ENCODE measurements around the gene ELK4. TPM values are rescaled to one million over a fixed set of nuclear protein-coding genes. Genes with fewer than 3 reads are reported as not detected.
A peak's percentile ranks its signal among the peaks of the same experiment; 100 is the strongest.

ELK4 gene
- total and polyA plus RNA-seq, 8 donors = 5.7 to 42.7 (median 23.1) TPM

DNA sequence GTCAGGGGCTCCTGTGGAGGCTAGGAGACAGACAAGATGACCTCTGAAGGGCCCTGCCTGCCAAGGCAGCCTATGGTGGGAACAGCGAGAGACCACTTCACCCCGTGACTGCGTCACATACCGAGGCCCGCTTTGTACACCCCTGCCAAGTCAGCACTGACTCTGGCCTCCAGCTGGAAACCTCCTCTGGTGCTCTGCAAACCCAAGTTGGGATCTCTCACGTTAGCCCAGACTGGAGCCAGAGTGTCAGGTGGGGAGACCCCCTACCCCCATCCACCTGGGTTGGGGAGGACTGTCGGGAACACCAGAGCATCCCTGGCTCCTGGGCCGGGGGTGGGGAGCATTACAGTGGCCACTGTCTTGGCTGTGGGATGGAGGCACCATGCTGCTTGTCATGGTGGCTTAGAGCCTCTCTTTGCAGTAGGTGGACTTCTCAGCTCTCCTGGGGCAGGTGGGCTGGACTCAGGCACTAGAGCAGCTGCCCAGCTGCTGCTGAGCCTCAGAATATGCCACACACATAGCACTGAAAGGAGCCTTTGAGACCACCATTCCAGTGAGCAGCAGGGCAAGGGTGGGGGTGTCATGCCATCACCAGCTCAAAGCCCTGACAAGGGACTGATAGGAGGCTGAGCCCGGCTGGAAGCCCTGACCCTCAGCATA, 50.4 kb downstream of the ELK4 start:
- Histone ChIP-seq H3K36me3 (no peaks in the 10 kb centered on the region), H3K27ac (peak overlapping the region in 2 of 4 donors; percentile 9 to 79), H3K9me3 (no peaks in the 10 kb centered on the region), H3K4me1 (peaks cover 0 to 13% (median 11%) of the 10 kb centered on the region in 3 donors), H3K4me3 (no peak overlapping the region), H3K27me3 (no peaks in the 10 kb centered on the region)
- FAIRE-seq = no peak
- no peak for ATAC-seq
- TF ChIP-seq, protein P1, sequence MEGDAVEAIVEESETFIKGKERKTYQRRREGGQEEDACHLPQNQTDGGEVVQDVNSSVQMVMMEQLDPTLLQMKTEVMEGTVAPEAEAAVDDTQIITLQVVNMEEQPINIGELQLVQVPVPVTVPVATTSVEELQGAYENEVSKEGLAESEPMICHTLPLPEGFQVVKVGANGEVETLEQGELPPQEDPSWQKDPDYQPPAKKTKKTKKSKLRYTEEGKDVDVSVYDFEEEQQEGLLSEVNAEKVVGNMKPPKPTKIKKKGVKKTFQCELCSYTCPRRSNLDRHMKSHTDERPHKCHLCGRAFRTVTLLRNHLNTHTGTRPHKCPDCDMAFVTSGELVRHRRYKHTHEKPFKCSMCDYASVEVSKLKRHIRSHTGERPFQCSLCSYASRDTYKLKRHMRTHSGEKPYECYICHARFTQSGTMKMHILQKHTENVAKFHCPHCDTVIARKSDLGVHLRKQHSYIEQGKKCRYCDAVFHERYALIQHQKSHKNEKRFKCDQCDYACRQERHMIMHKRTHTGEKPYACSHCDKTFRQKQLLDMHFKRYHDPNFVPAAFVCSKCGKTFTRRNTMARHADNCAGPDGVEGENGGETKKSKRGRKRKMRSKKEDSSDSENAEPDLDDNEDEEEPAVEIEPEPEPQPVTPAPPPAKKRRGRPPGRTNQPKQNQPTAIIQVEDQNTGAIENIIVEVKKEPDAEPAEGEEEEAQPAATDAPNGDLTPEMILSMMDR (IDR thresholded peaks at IDR 0.05) = no peak
- 86 to 97% methylated on average over 9 of the region's 9 CpGs for WGBS, 2 donors
- peak in 1 of 6 donors; percentile 12 for DNase-seq
- intact Hi-C loops (cut with DNase I) = loop anchor here in 1 of 3 donors (10.0 kb wide), 1 partner anchor 47 kb away; no protein-coding TSS in a partner anchor

DNA sequence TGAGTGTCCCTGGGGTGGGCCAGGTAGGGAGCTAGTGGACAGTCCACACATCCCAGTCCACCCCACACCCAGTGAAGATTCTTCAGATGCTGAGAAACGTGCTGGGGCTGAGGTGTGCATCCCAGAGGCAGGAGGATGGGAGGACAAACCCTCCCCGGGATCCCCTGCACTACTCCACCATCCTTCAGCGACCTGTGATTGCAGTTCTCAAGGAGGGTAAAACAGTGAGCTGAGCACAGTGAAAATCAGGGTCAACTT, 51.0 kb downstream of the ELK4 start:
- no peak for FAIRE-seq
- no peak overlapping the region for H3K4me3 ChIP-seq
- TF ChIP-seq, protein P1 (IDR thresholded peaks at IDR 0.05) = no peak
- WGBS, 2 donors = 80 to 84% methylated on average over 3 of the region's 3 CpGs
- intact Hi-C loops (cut with DNase I) = loop anchor here in 1 of 3 donors (10.0 kb wide), 1 partner anchor 46 kb away; no protein-coding TSS in a partner anchor
- DNase-seq = no peak
- H3K9me3 ChIP-seq = no peaks in the 10 kb centered on the region
- no peak overlapping the region for H3K27ac ChIP-seq
- H3K4me1 ChIP-seq = peaks cover 0 to 12% (median 8%) of the 10 kb centered on the region in 3 donors
- ATAC-seq = no peak
- no peaks in the 10 kb centered on the region for H3K36me3 ChIP-seq
- H3K27me3 ChIP-seq = no peaks in the 10 kb centered on the region

DNA sequence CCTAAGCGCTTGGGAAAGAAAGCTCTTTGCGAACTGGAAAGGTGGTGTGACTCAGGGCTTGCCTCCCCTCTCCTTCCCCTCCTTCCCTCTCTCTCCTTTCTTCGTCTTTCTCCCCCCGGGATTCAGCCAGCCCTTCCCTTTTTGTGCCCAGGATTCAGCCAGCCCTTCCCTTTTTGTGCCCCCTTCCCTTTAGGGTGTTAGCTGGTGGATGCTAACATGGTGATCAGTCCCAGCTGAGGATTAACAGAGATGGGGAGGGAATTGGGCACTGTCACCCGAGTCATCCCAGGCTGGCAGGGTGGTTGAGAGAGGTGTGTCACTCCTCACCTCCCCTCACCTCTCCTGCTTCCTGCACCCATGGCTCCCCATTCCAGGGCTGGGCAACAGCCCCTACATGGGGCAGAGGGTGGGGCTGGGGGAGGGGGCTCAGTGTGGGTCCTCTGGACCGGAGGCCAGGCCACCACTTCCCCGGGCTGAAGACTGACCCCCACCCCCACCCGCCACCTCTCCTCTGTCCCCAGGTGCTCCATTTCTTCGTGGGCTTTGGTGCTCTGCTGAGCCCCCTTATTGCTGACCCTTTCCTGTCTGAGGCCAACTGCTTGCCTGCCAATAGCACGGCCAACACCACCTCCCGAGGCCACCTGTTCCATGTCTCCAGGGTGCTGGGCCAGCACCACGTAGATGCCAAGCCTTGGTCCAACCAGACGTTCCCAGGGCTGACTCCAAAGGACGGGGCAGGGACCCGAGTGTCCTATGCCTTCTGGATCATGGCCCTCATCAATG, 51.5 kb downstream of the ELK4 start:
- no peak overlapping the region for H3K4me3 ChIP-seq
- TF ChIP-seq, protein P1 (IDR thresholded peaks at IDR 0.05) = no peak

DNA sequence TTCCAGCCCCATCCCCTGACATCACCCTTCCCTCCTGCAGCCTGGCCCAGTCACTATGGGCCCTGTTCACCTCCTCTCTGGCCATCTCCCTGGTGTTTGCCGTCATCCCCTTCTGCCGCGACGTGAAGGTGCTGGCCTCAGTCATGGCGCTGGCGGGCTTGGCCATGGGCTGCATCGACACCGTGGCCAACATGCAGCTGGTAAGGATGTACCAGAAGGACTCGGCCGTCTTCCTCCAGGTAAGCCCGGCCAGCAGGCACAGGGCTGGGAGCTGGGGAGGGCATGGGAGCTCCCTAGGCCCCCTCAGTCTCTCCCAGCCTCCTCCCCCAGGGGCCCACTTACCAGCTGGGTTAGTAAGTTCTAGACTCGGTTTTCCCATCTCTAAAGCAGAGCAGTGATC, 52.1 kb downstream of the ELK4 start:
- Histone ChIP-seq H3K36me3 (no peaks in the 10 kb centered on the region), H3K27me3 (no peaks in the 10 kb centered on the region), H3K4me1 (peaks cover 0 to 5% (median 0%) of the 10 kb centered on the region in 3 donors), H3K27ac (no peak overlapping the region), H3K4me3 (no peak overlapping the region), H3K9me3 (no peaks in the 10 kb centered on the region)
- FAIRE-seq = no peak
- ATAC-seq = no peak
- 89 to 92% methylated on average over 12 of the region's 12 CpGs for WGBS, 2 donors
- TF ChIP-seq, protein P1 (IDR thresholded peaks at IDR 0.05) = no peak
- intact Hi-C loops (cut with DNase I) = loop anchor here in 1 of 3 donors (10.0 kb wide), 1 partner anchor 45 kb away; no protein-coding TSS in a partner anchor
- peak in 2 of 6 donors; percentile 2 to 8 for DNase-seq

More for the DNA sequence above, 51.5 kb downstream of the ELK4 start:
- Histone ChIP-seq H3K4me1 (peaks cover 0 to 7% (median 3%) of the 10 kb centered on the region in 3 donors), H3K27ac (no peak overlapping the region), H3K9me3 (no peaks in the 10 kb centered on the region), H3K36me3 (no peaks in the 10 kb centered on the region), H3K27me3 (no peaks in the 10 kb centered on the region)
- ATAC-seq = no peak
- WGBS, 2 donors = 75 to 88% methylated on average over 15 of the region's 15 CpGs
- no peak for FAIRE-seq
- intact Hi-C loops (cut with DNase I) = loop anchor here in 1 of 3 donors (10.0 kb wide), 1 partner anchor 46 kb away; no protein-coding TSS in a partner anchor
- peak in 1 of 6 donors; percentile 11 for DNase-seq
